K562 (cell line): Measurements from ENCODE around the gene STAT6. TPM values are rescaled to one million over a fixed set of nuclear protein-coding genes. Genes with fewer than 3 reads are reported as not detected.

ENCODE experiments used
- DNMT1 ChIP-seq: fragments of 450-650 bp; IDR thresholded peaks from 2 replicates; pipeline ENCODE4 v1.6.1; 2016; ENCODE audit warnings: antibody characterized with exemption, mild to moderate bottlenecking
- E2F1 ChIP-seq: sonication (generic); formaldehyde crosslinking; IDR thresholded peaks from 2 replicates; pipeline ENCODE4 v1.8.1; 2023; ENCODE audit warnings: mild to moderate bottlenecking, missing genetic modification reagents, moderate library complexity
- KLF10 ChIP-seq: fragments of 250-450 bp; sonication (Bioruptor Pico); IDR thresholded peaks from 2 replicates; pipeline ENCODE4 v1.6.1; 2021; ENCODE audit warnings: matching md5 sums
- MYNN ChIP-seq, 2 experiments: sonication (generic); formaldehyde crosslinking in 1 of 2; IDR thresholded peaks; 2 replicates each; pipeline versions ENCODE4 v1.5.0 to v1.6.1; 2016 to 2020; ENCODE audit warnings: antibody characterized with exemption in 1 of 2, missing genetic modification reagents in 1 of 2
- RBFOX2 ChIP-seq: fragments of 200-400 bp; formaldehyde crosslinking; IDR thresholded peaks from 2 replicates; pipeline ENCODE4 v1.6.1; 2017; ENCODE audit warnings: low read depth, mild to moderate bottlenecking, low read length, moderate library complexity
- TAF15 ChIP-seq: fragments of 200-400 bp; formaldehyde crosslinking; IDR thresholded peaks from 2 replicates; pipeline ENCODE4 v1.6.1; 2017; ENCODE audit warnings: mild to moderate bottlenecking, low read depth, low read length, moderate library complexity
- TFAP4 ChIP-seq: sonication (generic); formaldehyde crosslinking; IDR thresholded peaks from 2 replicates; pipeline ENCODE4 v1.8.0; 2022; ENCODE audit warnings: missing genetic modification reagents, mild to moderate bottlenecking, moderate library complexity, borderline replicate concordance
- THAP7 ChIP-seq: fragments of 250-450 bp; sonication (Bioruptor Pico); IDR thresholded peaks from 2 replicates; pipeline ENCODE4 v1.5.0; 2021
- ZFP30 ChIP-seq: fragments of 250-450 bp; sonication (Bioruptor Pico); IDR thresholded peaks from 2 replicates; pipeline ENCODE4 v1.8.0; 2022; ENCODE audit warnings: moderate library complexity, mild to moderate bottlenecking, inconsistent platforms, borderline replicate concordance
- polyA plus RNA-seq, 8 experiments: library from polyadenylated mRNA; depleted of rRNA in 4 of 8; stranded (reverse) in 5 of 8; unstranded in 3 of 8; fragments of >200 nt; fragmentation: Nextera tagmentation in 2 of 8; fragmentation: Illumina TruSeq in 1 of 8; extraction: Ambion mirVana in 2 of 8; extraction: Trizol in 1 of 8; gene quantifications; 2 replicates each; pipeline versions ENCODE4 v1.2.1 to v1.2.3, GENCODE V29; 2011 to 2014; ENCODE audit warnings: inconsistent platforms in 1 of 8, missing spikeins in 1 of 8
- total RNA-seq, 7 experiments: library from RNA; depleted of rRNA in 6 of 7; stranded (reverse); fragments of >200 nt in 6 of 7; fragmentation: Illumina TruSeq in 2 of 7; extraction: Trizol in 2 of 7; gene quantifications; 2 replicates each; pipeline versions ENCODE4 v1.2.1 to v1.2.3, GENCODE V29; 2011 to 2021; ENCODE audit warnings: low replicate concordance in 1 of 7

STAT6 gene
- total and polyA plus RNA-seq, 9 of the 15 experiments (the other 6 are each of a cell fraction or from before 2014, with no cell fraction given) = 2.4 to 49.5 (median 26.5) TPM

- peak; percentile 14; the same call in 1 of the 2 replicates for TF ChIP-seq TFAP4
- no peak for TF ChIP-seq THAP7 (CRISPR knock-in tag)
- TF ChIP-seq MYNN (IDR thresholded peaks at IDR 0.05) = no peak
- no peak for TF ChIP-seq MYNN (CRISPR knock-in tag; IDR thresholded peaks at IDR 0.05)
- no peak for TF ChIP-seq TAF15
- TF ChIP-seq DNMT1 = no peak
- no peak for TF ChIP-seq ZFP30 (CRISPR knock-in tag)
- peak; percentile 26; the same call in 1 of the 2 replicates for TF ChIP-seq RBFOX2
- no peak for TF ChIP-seq KLF10 (CRISPR knock-in tag)
- no peak for TF ChIP-seq E2F1
Measured at GRCh38 chr12:57090924-57091637, 20.1 kb downstream of the STAT6 start (continued).
